SHP77 (cell line): ENCODE results near the gene ACVR1.
"Not testable (repeated sequence)": the region's sequence is repeated elsewhere in the genome, so short reads cannot be mapped to it uniquely, and the experiment has no call there.

Experiments used
- DNase-seq, 2 experiments: peaks; one replicate each; lab custom pipeline; 2025; lab: John Stamatoyannopoulos, UW

The ACVR1 gene

DNA sequence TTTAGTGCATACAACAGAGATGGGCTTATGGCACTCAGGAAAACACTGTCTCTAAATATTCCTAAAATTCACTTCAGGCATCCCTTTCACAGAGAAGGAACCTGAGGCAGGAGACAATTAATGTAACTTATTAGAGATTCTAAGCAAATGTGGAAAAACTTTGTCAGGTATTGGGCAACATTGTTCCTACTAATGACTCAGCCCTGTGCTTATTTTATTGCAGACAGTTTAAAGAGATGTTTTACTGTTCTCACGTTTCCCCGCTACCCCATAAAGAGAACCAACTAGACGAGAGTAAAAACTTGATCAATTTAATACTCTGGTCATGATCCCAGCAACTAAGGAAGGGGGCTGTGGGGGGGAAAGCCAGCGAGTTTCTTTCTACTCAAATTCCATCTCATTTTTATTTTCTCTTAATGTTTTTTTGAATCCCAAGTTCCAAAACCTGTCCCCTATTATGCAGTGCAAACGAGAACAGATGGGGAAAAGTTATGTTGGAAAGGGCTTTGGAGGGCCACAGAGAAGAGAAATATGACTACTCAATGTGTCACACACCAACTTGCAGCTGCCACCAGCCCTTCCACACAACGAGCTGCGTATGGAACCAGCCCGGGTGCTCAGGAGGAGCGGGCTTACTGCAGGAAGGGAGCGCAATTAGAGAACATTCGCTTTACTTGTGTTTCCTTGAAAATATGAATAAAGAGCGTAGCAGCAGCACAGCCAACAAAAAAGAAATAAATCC lies 18.7 kb upstream of the ACVR1 start:
- no peak for DNase-seq

GRCh38 chr2:157893611-157894010 lies 17.5 kb upstream of the ACVR1 start:
- no peak for DNase-seq

DNA sequence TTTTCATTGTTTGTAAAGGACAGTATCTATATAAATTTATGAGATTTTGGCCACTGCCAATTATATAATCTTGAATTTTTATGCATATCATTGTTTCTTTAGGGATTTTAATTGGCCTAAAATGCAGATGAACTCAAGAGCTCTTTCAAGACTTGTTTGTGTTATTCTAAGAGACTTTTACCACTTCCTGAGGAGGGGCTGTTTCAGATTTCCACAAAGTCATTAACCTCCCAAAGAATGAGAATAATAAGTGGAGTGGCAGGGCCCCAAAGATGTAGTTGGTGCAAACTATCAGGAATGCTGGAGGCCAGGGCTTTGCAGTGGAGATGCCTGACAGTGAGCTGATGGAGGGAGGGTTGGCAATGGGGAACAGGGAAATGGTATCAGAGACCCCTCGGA lies 15.5 kb upstream of the ACVR1 start:
- no peak for DNase-seq

- DNase-seq = no peak
Observed at GRCh38 chr2:157890969-157891642, 15.0 kb upstream of the ACVR1 start.

DNA sequence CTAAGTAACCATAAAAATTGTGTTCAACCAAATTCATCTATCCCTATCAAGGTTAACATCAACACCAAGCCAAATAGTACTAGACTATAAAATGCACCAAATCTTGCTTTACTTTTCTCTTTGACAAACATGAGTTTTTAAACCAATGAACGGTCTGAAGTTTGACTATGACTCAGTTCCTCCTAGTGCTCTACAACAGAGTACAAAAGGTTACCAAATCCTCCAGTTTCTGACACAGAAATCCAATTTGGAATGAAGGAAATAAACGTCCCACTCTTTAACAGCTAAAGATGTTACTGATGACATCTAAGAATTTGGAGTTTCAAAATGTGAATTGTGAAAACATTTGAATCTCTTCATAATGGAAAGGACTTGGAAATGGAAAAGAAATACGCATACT lies 11.8 kb upstream of the ACVR1 start:
- no peak for DNase-seq

DNA sequence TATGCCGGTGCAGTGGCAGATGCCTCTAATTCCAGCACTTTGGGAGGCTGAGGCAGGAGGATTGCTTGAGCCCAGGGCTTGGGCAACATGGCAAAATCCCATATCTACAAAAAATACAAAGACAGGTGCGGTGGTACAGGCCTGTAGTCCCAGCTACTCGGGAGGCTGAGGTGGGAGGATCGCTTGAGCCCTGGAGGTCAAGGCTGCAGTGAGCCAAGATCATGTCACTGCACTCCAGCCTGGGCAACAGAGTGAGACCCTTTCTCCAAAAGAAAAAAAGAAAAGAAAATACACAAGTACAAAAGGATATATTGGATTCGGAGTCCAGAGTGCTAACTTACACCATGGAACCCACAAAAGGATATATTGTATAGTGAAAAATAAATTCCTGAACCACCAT lies 8.4 kb upstream of the ACVR1 start:
- not testable (repeated sequence) for DNase-seq

GRCh38 chr2:157880927-157881326 lies 4.8 kb upstream of the ACVR1 start:
- no peak for DNase-seq

GRCh38 chr2:157877761-157878400 lies 1.8 kb upstream of the ACVR1 start:
- DNase-seq = no peak

DNA sequence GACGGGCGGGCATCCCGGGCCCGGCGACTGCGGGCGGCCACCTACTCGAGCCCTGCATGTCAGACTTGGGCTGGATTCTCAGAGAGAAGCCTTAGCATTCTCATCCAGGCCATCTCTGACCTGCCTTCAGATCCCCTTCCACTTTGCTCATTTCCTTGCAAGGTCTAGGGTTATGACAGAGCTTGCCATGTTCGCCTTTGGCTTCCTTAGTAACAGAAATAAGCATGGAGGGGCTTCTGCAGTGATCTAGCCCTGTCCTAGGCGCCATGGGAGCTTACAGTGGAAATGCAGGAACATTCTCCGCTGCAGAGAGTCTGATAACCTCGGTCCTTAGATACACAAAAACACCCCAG lies 632 bp upstream of the ACVR1 start:
- DNase-seq = no peak

GRCh38 chr2:157875641-157876065 lies 477 bp downstream of the ACVR1 start:
- DNase-seq = no peak

DNA sequence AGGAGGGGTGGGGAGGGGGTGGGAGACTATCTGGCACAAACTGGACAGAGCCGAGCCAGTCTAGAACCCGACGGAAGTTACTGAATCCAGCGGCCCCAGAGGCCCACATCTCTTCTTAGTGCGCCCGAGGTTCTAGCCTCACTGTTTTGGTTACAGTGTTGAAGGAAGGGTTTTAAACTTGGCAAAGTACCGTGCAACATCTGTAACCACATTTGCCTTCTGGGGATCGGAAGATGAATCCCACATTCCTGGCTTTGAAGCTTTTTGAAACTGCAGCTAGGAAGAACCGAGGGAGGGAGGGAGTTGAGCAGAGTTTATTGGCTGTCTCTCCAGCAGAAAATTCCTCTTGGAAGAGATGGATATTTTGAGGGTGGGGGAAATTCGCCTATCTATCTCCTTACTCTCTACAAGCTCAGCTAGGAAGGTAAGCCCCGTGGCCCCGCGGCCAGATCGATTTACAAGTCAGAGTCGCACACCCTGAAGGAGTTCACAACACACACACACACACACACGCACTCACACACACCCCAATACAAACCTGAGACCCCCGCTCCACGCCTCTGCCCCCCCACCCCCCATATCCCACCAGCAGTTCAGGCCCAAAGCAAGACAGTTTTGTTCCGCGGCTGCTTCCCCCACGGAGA lies 1.0 kb downstream of the ACVR1 start:
- DNase-seq = no peak

- no peak for DNase-seq
Observed at GRCh38 chr2:157874348-157874747, 1.8 kb downstream of the ACVR1 start.

DNA sequence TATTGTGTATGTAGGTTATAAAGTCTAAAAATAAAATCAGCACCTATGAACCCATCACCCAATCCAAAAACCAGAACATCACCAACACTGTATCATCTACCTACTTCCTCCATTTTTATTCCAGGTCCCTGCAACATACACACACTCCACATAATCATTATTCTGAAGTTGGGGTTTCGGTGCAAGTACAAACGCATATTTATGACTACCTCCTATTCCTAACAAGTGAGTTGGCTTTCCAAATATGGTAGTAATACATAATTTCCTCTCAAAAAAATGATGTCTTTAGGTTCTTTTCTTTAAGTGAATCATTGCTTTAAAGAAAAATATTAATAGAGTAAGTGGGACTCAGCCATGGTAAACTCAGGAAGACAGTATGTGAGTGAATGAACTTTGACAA lies 3.3 kb downstream of the ACVR1 start:
- no peak for DNase-seq

- no peak for DNase-seq
Observed at GRCh38 chr2:157871415-157871814, 4.7 kb downstream of the ACVR1 start.

- no peak for DNase-seq
Observed at GRCh38 chr2:157868993-157869392, 7.1 kb downstream of the ACVR1 start.

DNA sequence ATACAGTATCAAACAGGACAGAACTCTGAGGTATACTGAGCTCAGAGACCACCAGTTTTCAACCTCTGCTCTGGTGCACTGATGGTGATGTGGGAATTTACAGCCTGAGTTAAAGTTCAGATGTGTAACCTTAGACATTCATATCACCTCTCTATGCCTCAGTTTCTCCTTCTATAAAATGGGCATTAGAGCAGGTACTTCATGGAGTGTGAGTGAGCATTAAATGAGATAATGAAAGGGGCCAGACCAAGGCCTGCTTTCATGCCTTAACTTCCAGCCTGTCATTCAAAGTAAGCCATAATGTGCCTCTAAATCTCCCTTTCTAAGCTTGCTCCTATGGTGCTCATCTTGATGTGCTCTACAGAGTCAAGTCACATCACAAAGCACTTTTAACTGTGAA lies 8.4 kb downstream of the ACVR1 start:
- no peak for DNase-seq

DNA sequence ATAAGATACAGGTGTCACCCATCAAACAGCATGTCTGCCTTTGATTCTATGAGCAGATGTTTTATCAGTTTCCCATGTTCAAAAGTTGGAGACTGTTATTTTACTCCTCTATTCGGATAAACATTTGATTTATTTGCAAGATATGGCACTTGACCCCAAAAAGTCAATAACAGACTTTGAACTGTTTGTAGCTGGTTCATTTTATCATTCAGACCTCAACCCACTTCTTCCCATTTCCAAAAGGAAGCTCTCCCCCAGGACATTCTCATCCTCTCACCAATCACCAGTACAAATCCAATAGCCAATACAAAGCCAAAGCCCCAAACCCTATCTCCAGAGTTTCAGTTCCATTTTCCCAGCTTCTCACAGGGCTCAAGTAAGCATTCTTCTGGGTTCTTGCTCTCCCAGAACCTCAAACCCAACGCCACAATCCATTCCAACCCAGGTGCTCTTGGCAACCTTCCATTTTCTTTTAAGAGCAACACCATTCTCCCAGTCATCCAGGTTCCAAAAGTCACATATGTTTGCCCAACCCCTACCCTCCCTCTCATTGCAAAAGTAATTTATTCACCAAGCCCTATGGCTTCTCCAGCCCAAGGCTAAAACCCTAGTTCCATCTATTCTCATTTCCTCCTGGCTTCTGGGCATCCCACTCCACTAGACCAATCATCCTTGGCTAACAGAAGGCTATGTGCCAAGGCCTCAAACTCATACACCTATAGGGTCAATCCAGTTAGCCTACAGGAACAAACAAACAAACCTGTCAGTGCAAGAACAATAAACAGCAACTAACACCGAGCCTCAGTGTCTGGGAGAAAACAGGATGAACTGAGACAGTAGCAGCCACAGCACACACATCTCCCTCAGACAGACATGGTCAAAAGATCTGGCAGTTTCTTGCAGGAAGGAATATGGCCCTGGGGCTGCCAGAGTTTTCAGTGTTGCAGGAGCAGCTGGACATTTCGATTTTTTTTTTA lies 9.2 kb downstream of the ACVR1 start:
- no peak for DNase-seq

DNA sequence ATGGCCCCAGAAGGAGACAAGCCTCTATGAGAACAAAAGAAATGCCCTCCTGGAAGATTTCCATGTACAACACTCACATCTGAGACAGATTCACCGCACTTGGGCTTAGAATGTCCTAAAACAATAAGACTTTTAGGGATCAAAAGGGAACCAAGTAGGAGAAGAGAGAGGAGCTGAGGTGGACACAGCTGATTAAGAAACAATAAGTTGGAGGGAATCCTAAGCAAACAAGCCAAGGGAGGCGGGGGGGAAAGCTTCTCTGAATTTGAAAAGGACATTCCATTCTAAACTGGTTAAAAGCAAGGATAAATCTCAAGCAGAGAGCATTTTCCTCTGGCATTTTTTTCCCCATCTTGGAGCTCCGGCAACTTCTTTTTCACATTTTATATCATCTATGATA lies 9.9 kb downstream of the ACVR1 start:
- no peak for DNase-seq

- DNase-seq = no peak
Observed at GRCh38 chr2:157864857-157865430, 11.2 kb downstream of the ACVR1 start.

DNA sequence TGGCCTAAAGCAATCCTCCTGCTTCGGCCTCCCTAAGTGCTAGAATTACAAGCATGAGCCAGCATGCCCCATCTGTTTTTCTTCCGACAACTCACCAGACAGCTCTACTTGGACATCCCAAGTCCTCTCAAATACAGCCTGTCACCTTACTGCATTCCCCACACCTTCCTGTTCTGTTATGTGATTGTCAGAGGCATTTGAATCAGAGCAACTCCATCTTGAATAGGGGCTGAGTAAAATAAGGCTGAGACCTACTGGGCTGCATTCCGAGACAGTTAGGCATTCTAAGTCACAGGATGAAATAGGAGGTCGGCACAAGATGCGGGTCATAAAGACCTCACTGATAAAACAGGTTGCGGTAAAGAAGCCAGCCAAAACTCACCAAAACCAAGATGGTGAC lies 17.3 kb downstream of the ACVR1 start:
- no peak for DNase-seq

DNA sequence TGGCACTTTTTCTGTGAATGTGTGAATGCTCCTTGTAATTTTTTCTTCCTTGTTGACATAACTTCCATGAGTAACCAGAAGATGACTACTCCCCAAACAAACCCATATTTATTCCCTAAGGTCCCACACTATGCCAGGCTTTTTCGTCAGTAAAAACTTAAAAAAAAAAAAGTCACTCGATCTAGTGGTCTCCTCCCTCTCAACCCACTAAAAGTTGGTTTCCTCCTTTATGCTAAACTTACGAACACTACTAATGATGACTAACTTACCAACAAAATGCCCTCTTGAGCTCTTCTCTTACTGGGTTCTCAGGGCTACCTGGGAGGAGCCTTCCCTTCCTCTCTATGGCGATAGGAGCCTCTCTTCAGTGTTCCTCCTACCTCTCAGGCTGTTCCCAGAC lies 18.2 kb downstream of the ACVR1 start:
- no peak for DNase-seq

DNA sequence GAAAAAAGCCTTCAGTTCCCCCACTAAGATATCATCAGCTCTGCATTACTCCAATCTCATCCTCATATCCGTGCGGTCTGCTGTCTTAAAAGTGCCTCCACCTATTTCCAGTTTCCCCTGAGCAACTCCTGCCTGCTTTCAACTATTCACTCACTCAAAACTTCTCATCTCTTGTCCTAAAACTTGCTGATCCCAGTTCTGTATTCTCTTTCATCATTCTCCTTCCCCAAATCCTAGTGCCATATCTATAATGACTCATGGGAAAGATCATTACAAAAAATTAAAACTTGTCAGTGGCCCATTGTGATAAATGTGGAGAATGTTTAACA lies 20.0 kb downstream of the ACVR1 start:
- DNase-seq = no peak
